IPS-15b (cell line): ENCODE measurements around the gene C4orf51.
"Not testable (repeated sequence)": the region's sequence is repeated elsewhere in the genome, so short reads cannot be mapped to it uniquely, and the experiment has no call there.

Source experiments
- H3K27me3 ChIP-seq: one replicate; pipeline ENCODE4 v1.6.1; 2013; ENCODE audit warnings: low read length; ENCODE audit not compliant: control insufficient read depth, insufficient read depth
- H3K36me3 ChIP-seq: one replicate; pipeline ENCODE4 v1.6.1; 2013; ENCODE audit warnings: low read length; ENCODE audit not compliant: control insufficient read depth, insufficient read depth
- H3K4me1 ChIP-seq: one replicate; pipeline ENCODE4 v1.6.1; 2013; ENCODE audit warnings: mild to moderate bottlenecking, low read length; ENCODE audit not compliant: control insufficient read depth, insufficient read depth
- H3K4me3 ChIP-seq: one replicate; pipeline ENCODE4 v1.5.1; 2013; ENCODE audit warnings: low read depth, low read length
- H3K9ac ChIP-seq: one replicate; pipeline ENCODE4 v1.6.1; 2013; ENCODE audit warnings: low read depth, mild to moderate bottlenecking, low read length
- H3K9me3 ChIP-seq: one replicate; pipeline ENCODE4 v1.6.1; 2013; ENCODE audit warnings: mild to moderate bottlenecking, low read length; ENCODE audit not compliant: control insufficient read depth, insufficient read depth

C4orf51 gene

GRCh38 chr4:145679991-145680455, at the start of gene C4orf51:
Gene C4orf51, plus strand, starts transcription at chr4:145680146. Its CDS starts 58 bp downstream, at chr4:145680204.
- no peaks in the 10 kb centered on the region for H3K36me3 ChIP-seq
- no peaks in the 10 kb centered on the region for H3K27me3 ChIP-seq
- no peaks in the 10 kb centered on the region for H3K9me3 ChIP-seq
- H3K4me3 ChIP-seq: no peak within 1 kb of the TSS
- no peak within 1 kb of the TSS for H3K9ac ChIP-seq
- no peaks in the 10 kb centered on the region for H3K4me1 ChIP-seq

GRCh38 chr4:145635117-145635516, 44.8 kb upstream of the C4orf51 start:
- Histone ChIP-seq H3K9me3 (no peaks in the 10 kb centered on the region), H3K27me3 (no peaks in the 10 kb centered on the region), H3K36me3 (no peaks in the 10 kb centered on the region), H3K4me1 (peaks cover 9% of the 10 kb centered on the region), H3K4me3 (no peak overlapping the region), H3K9ac (no peak overlapping the region)

GRCh38 chr4:145635630-145636029, 44.3 kb upstream of the C4orf51 start:
- H3K9ac ChIP-seq: no peak overlapping the region
- no peaks in the 10 kb centered on the region for H3K36me3 ChIP-seq
- no peaks in the 10 kb centered on the region for H3K9me3 ChIP-seq
- no peaks in the 10 kb centered on the region for H3K27me3 ChIP-seq
- peaks cover 9% of the 10 kb centered on the region for H3K4me1 ChIP-seq
- no peak overlapping the region for H3K4me3 ChIP-seq

GRCh38 chr4:145639186-145639698, 40.7 kb upstream of the C4orf51 start:
- H3K9ac ChIP-seq: no peak overlapping the region
- H3K27me3 ChIP-seq: no peaks in the 10 kb centered on the region
- H3K4me1 ChIP-seq: peaks cover 9% of the 10 kb centered on the region
- no peaks in the 10 kb centered on the region for H3K9me3 ChIP-seq
- H3K4me3 ChIP-seq: no peak overlapping the region
- no peaks in the 10 kb centered on the region for H3K36me3 ChIP-seq

- not testable (repeated sequence) for H3K4me1 ChIP-seq, H3K36me3 ChIP-seq, H3K4me3 ChIP-seq
Observed at GRCh38 chr4:145640236-145640635, 39.7 kb upstream of the C4orf51 start.

GRCh38 chr4:145643295-145643694, 36.7 kb upstream of the C4orf51 start:
- H3K9me3 ChIP-seq: no peaks in the 10 kb centered on the region
- H3K9ac ChIP-seq: no peak overlapping the region
- H3K4me1 ChIP-seq: peaks cover 2% of the 10 kb centered on the region
- H3K36me3 ChIP-seq: no peaks in the 10 kb centered on the region
- H3K4me3 ChIP-seq: no peak overlapping the region
- no peaks in the 10 kb centered on the region for H3K27me3 ChIP-seq

More at GRCh38 chr4:145640236-145640635, 39.7 kb upstream of the C4orf51 start:
- H3K27me3 ChIP-seq, H3K9ac ChIP-seq, H3K9me3 ChIP-seq: not testable (repeated sequence)

- Histone ChIP-seq H3K36me3 (no peaks in the 10 kb centered on the region), H3K4me1 (no peaks in the 10 kb centered on the region), H3K27me3 (no peaks in the 10 kb centered on the region), H3K4me3 (no peak overlapping the region), H3K9me3 (no peaks in the 10 kb centered on the region), H3K9ac (no peak overlapping the region)
Observed at GRCh38 chr4:145644699-145645098, 35.2 kb upstream of the C4orf51 start.

- Histone ChIP-seq H3K36me3 (no peaks in the 10 kb centered on the region), H3K9me3 (no peaks in the 10 kb centered on the region), H3K27me3 (no peaks in the 10 kb centered on the region), H3K4me1 (no peaks in the 10 kb centered on the region), H3K9ac (no peak overlapping the region), H3K4me3 (no peak overlapping the region)
Observed at GRCh38 chr4:145656156-145656555, 23.8 kb upstream of the C4orf51 start.

GRCh38 chr4:145660064-145660463, 19.9 kb upstream of the C4orf51 start:
- Histone ChIP-seq H3K4me1 (no peaks in the 10 kb centered on the region), H3K36me3 (no peaks in the 10 kb centered on the region), H3K4me3 (no peak overlapping the region), H3K27me3 (no peaks in the 10 kb centered on the region), H3K9ac (no peak overlapping the region), H3K9me3 (no peaks in the 10 kb centered on the region)

- H3K9ac ChIP-seq: no peak overlapping the region
- H3K27me3 ChIP-seq: no peaks in the 10 kb centered on the region
- no peaks in the 10 kb centered on the region for H3K9me3 ChIP-seq
- no peaks in the 10 kb centered on the region for H3K4me1 ChIP-seq
- H3K36me3 ChIP-seq: no peaks in the 10 kb centered on the region
- H3K4me3 ChIP-seq: no peak overlapping the region
Observed at GRCh38 chr4:145663194-145663593, 16.8 kb upstream of the C4orf51 start.

- Histone ChIP-seq H3K4me3 (no peak overlapping the region), H3K9me3 (no peaks in the 10 kb centered on the region), H3K27me3 (no peaks in the 10 kb centered on the region), H3K9ac (no peak overlapping the region), H3K36me3 (no peaks in the 10 kb centered on the region), H3K4me1 (no peaks in the 10 kb centered on the region)
Observed at GRCh38 chr4:145665773-145666172, 14.2 kb upstream of the C4orf51 start.

GRCh38 chr4:145670422-145670821, 9.5 kb upstream of the C4orf51 start:
- Histone ChIP-seq H3K36me3 (no peaks in the 10 kb centered on the region), H3K4me1 (no peaks in the 10 kb centered on the region), H3K9ac (no peak overlapping the region), H3K9me3 (no peaks in the 10 kb centered on the region), H3K4me3 (no peak overlapping the region), H3K27me3 (no peaks in the 10 kb centered on the region)
